ENCODE measurements around the gene IVNS1ABP. TPM values are rescaled to one million over a fixed set of nuclear protein-coding genes. Genes with fewer than 3 reads are reported as not detected.

Gene IVNS1ABP
- total RNA-seq, 4 donors from 2014 or later = 19.8 to 51.2 (median 30.5) TPM

- Histone ChIP-seq H3K27ac (replicated peaks in 1 of 4) (no peak overlapping the region), H3K27me3 (no peaks in the 10 kb centered on the region), H3K4me1 (peaks cover 0 to 15% (median 9%) of the 10 kb centered on the region in 4 donors), H3K4me3 (no peak overlapping the region), H3K36me3 (no peaks in the 10 kb centered on the region), H3K9me3 (no peaks in the 10 kb centered on the region)
- 91% methylated on average over 2 of the region's 2 CpGs for WGBS
- TF ChIP-seq CTCF (IDR thresholded peaks at IDR 0.05) (no peak), POLR2AphosphoS5 (IDR thresholded peaks at IDR 0.05) (no peak), POLR2A (IDR thresholded peaks at IDR 0.05; ENCODE audit: low read depth) (no peak), EP300 (IDR thresholded peaks at IDR 0.05) (no peak)
- intact Hi-C loops (cut with DNase I) = no loop called here
- no peak for DNase-seq (ENCODE audit: extremely low spot score)
These were observed 29.6 kb downstream of the IVNS1ABP start for GRCh38 chr1:185287451-185287850.

GRCh38 chr1:185284533-185285276 is 32.3 kb downstream of the IVNS1ABP start:
- no peak overlapping the region for H3K4me3 ChIP-seq
- intact Hi-C loops (cut with DNase I) = no loop called here
- no peak overlapping the region for H3K27ac ChIP-seq (replicated peaks in 1 of 4)
- H3K27me3 ChIP-seq = no peaks in the 10 kb centered on the region
- TF ChIP-seq POLR2A (IDR thresholded peaks at IDR 0.05; ENCODE audit: low read depth) (no peak), EP300 (IDR thresholded peaks at IDR 0.05) (no peak), CTCF (IDR thresholded peaks at IDR 0.05) (no peak), POLR2AphosphoS5 (IDR thresholded peaks at IDR 0.05) (no peak)
- 77% methylated on average over 2 of the region's 2 CpGs for WGBS
- no peak for DNase-seq (ENCODE audit: extremely low spot score)
- peaks cover 0 to 14% (median 8%) of the 10 kb centered on the region in 4 donors for H3K4me1 ChIP-seq
- H3K36me3 ChIP-seq = peaks cover 0 to 8% (median 2%) of the 10 kb centered on the region in 4 donors
- H3K9me3 ChIP-seq = no peaks in the 10 kb centered on the region

DNA sequence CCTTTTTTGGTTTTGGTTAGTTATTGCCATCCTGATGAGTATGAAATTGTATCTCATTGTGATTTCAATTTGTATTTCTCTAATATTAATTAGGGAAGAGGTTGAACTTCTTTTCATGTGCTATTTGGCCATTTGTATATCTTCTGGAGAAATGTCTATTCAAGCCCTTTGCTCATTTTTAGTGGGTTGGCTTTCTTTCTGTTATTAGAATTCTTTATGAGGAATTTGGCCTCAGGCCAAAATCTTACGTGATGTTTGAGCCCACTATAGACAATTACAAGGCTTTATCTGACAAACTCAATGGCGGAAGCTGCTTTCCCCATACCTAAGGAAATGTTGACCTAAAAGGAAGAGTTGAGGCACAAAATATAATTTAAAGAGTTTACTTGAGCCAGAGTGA is 32.9 kb downstream of the IVNS1ABP start:
- H3K4me3 ChIP-seq = no peak overlapping the region
- peaks cover 0 to 14% (median 8%) of the 10 kb centered on the region in 4 donors for H3K4me1 ChIP-seq
- no peak overlapping the region for H3K27ac ChIP-seq (replicated peaks in 1 of 4)
- H3K36me3 ChIP-seq = peaks cover 0 to 8% (median 2%) of the 10 kb centered on the region in 4 donors
- DNase-seq (ENCODE audit: extremely low spot score) = no peak
- intact Hi-C loops (cut with DNase I) = no loop called here
- no peaks in the 10 kb centered on the region for H3K9me3 ChIP-seq
- no peaks in the 10 kb centered on the region for H3K27me3 ChIP-seq
- 59% methylated on average over 2 of the region's 2 CpGs for WGBS
- no peak for TF ChIP-seq POLR2AphosphoS5 (IDR thresholded peaks at IDR 0.05)
- TF ChIP-seq CTCF (IDR thresholded peaks at IDR 0.05) = no peak
- TF ChIP-seq EP300 (IDR thresholded peaks at IDR 0.05) = no peak
- no peak for TF ChIP-seq POLR2A (IDR thresholded peaks at IDR 0.05; ENCODE audit: low read depth)

GRCh38 chr1:185281245-185281644 is 35.8 kb downstream of the IVNS1ABP start:
- peaks cover 0 to 21% (median 6%) of the 10 kb centered on the region in 4 donors for H3K36me3 ChIP-seq
- TF ChIP-seq POLR2A (IDR thresholded peaks at IDR 0.05; ENCODE audit: low read depth) (no peak), CTCF (IDR thresholded peaks at IDR 0.05) (no peak), POLR2AphosphoS5 (IDR thresholded peaks at IDR 0.05) (no peak), EP300 (IDR thresholded peaks at IDR 0.05) (no peak)
- H3K9me3 ChIP-seq = no peaks in the 10 kb centered on the region
- peaks cover 0 to 14% (median 8%) of the 10 kb centered on the region in 4 donors for H3K4me1 ChIP-seq
- H3K4me3 ChIP-seq = no peak overlapping the region
- no peaks in the 10 kb centered on the region for H3K27me3 ChIP-seq
- no peak for DNase-seq (ENCODE audit: extremely low spot score)
- intact Hi-C loops (cut with DNase I) = no loop called here
- no peak overlapping the region for H3K27ac ChIP-seq (replicated peaks in 1 of 4)
- 87% methylated on average over 3 of the region's 3 CpGs for WGBS
